Measurements from ENCODE around the gene ARPC1A. TPM values are rescaled to one million over a fixed set of nuclear protein-coding genes. Genes with fewer than 3 reads are reported as not detected.

ARPC1A gene
- total and polyA plus RNA-seq, 2 of the 8 experiments (the other 6 are each of a cell fraction or from before 2014, with no cell fraction given) = 123 to 155 TPM

DNA sequence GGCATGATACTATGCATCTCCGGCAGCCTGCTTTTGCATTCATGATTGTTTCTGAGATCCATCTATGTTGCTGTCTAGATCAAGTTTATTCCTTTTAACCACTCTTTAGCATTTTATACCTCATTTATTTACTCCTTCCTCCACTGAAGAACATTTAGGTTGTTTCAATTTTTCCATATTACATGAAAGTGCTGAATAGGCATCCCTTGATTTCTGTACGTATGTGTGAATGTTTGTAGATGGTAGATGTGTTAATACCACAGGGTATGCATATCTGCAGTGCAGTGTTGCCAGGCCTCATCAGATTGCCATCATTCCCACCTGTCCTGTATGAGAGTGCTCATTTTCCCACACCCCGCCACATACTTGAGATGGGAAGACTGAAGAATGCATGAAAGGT lies 13.9 kb downstream of the ARPC1A start:
- Histone ChIP-seq H3K23ac (ENCODE audit: insufficient read length) (no peak overlapping the region), H3K4me3 (ENCODE audit: extremely low read depth in 1 of 4, insufficient read depth in 2 of 4, low read depth in 3 of 4, low read length in 4 of 4) (no peak overlapping the region), H3K4ac (replicated peaks; ENCODE audit: insufficient read length, low read depth, low read length) (no peak overlapping the region), H2BK5ac (ENCODE audit: low read depth, low read length) (no peak overlapping the region), H4K20me1 (replicated peaks in 1 of 2; ENCODE audit: control insufficient read depth in 1 of 2, insufficient read depth in 2 of 2, low read length in 2 of 2) (no peaks in the 10 kb centered on the region), H3K36me3 (ENCODE audit: control insufficient read depth in 2 of 4, insufficient read depth in 4 of 4, low read length in 3 of 4) (peaks cover 2 to 40% (median 25%) of the 10 kb centered on the region in 4 experiments; a peak in 7 of 8 replicates), H2BK20ac (ENCODE audit: low read length) (no peak overlapping the region), H3K79me2 (ENCODE audit: control insufficient read depth in 1 of 2, insufficient read depth in 2 of 2, low read length in 2 of 2) (no peaks in the 10 kb centered on the region), H2AFZ (ENCODE audit: low read length) (no peak overlapping the region), H3K23me2 (ENCODE audit: low read depth, low read length) (no peaks in the 10 kb centered on the region), H4K91ac (replicated peaks; ENCODE audit: insufficient read length, low read length) (no peak overlapping the region), H2BK12ac (ENCODE audit: low read depth, low read length) (no peak overlapping the region), H2AK5ac (ENCODE audit: low read depth, low read length) (no peak overlapping the region), H3K4me1 (replicated peaks in 1 of 4; ENCODE audit: control insufficient read depth in 3 of 4, insufficient read depth in 4 of 4, low read length in 3 of 4) (no peaks in the 10 kb centered on the region), H3K4me2 (ENCODE audit: insufficient read depth in 1 of 2, low read depth in 2 of 2, low read length in 2 of 2) (no peak overlapping the region), H4K8ac (ENCODE audit: extremely low read depth, insufficient read depth, low read length) (no peak overlapping the region), H2BK15ac (ENCODE audit: low read length) (no peak overlapping the region), H3K79me1 (ENCODE audit: low read depth, low read length) (no peaks in the 10 kb centered on the region), H3K9me3 (ENCODE audit: insufficient read depth in 2 of 2, low read depth in 1 of 2, low read length in 1 of 2) (no peaks in the 10 kb centered on the region), H3K27me3 (replicated peaks in 1 of 4; ENCODE audit: control insufficient read depth in 3 of 4, extremely low read depth in 1 of 4, insufficient read depth in 3 of 4, low read length in 3 of 4) (no peaks in the 10 kb centered on the region), H3K56ac (replicated peaks; ENCODE audit: insufficient read length, low read depth, low read length) (no peak overlapping the region), H3K9ac (replicated peaks in 1 of 4; ENCODE audit: extremely low read depth in 1 of 4, low read depth in 3 of 4, low read length in 3 of 4) (no peak overlapping the region), H2BK120ac (replicated peaks; ENCODE audit: low read depth, low read length) (no peak overlapping the region), H3K14ac (ENCODE audit: insufficient read length) (no peak overlapping the region), H4K5ac (ENCODE audit: insufficient read length, low read depth, low read length) (no peak overlapping the region), H3K27ac (ENCODE audit: low read depth, low read length) (no peak overlapping the region), H3K18ac (ENCODE audit: extremely low read depth, low read length) (no peak overlapping the region)
- 93% methylated on average over 3 of the region's 3 CpGs; no CpG with 5 or more reads in 1 of the 2 experiments for WGBS, 2 experiments (ENCODE audit: extremely low coverage in 1 of 2, insufficient coverage in 1 of 2, insufficient read length in 1 of 2, insufficient replicate concordance in 2 of 2, low coverage in 1 of 2, low lambda C conversion rate in 2 of 2, missing lambda C conversion rate in 1 of 2)
- no peak for FAIRE-seq
- CTCF ChIA-PET (ENCODE audit: partially characterized antibody) = no interaction called here
- no peak for DNase-seq (ENCODE audit: low read depth in 1 of 2, low spot score in 2 of 2)
- no peak for TF ChIP-seq SIRT6 (IDR thresholded peaks at IDR 0.05; ENCODE audit: low read length)
- TF ChIP-seq TEAD4 (IDR thresholded peaks at IDR 0.05; ENCODE audit: low read depth, low read length) = no peak
- POLR2A ChIA-PET (ENCODE audit: partially characterized antibody) = interaction anchor here (1.1 kb wide), 1 partner anchor 19 kb away, joined by 3 read pairs; no protein-coding TSS in a partner anchor
